Left hindlimb (tissue), 1 donor: Measurements from ENCODE around the gene SYTL5.

Experiments
- DNase-seq: peaks from one replicate; pipeline ENCODE4 v3.0.0-alpha.2; 2018

Gene SYTL5

GRCh38 chrX:38036466-38036865 is 30.1 kb downstream of the SYTL5 start:
- DNase-seq: no peak

GRCh38 chrX:38038501-38038900 is 32.1 kb downstream of the SYTL5 start:
- DNase-seq: no peak

DNA sequence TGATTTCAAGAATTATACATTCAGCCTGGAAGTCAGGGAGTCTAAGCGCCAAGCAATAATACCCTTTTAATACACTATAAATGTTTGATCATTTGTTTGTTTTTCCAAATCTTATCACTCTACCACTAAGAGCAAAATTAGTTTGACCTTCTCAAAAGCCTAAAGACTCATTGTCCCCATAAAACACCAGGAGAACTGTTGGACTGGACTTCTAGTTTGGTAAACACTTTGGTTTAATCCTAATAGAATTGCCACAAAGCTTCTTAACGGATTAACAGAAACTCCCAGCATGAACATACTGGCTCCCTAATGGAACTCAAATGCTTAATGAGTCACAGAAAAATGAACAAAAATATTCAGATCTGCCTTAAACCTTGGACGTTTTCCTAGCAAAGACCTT is 34.9 kb downstream of the SYTL5 start:
- no peak for DNase-seq

DNA sequence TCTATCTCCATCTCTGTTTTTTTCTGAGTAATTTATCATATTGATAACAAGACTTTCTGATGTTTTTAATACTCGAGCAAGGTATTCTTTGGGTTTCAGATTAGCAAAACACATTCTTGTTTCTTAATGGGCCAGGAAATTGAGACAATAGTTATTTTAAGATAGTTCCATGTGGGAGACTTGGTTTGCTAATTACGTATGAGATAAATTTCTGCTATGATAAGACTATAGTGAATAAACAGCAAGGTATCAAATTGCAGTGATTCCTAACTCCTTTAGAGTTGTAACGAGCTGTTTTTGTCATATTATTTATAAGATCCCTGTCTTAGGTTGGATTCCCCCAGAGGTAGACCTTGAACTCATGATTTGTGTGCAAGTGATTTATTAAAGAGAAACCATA is 38.3 kb downstream of the SYTL5 start:
- no peak for DNase-seq

GRCh38 chrX:38045538-38046096 is 39.3 kb downstream of the SYTL5 start:
- no peak for DNase-seq

GRCh38 chrX:38048886-38049285 is 42.5 kb downstream of the SYTL5 start:
- DNase-seq: no peak

GRCh38 chrX:38050806-38051205 is 44.5 kb downstream of the SYTL5 start:
- no peak for DNase-seq

- DNase-seq: no peak
These were observed 45.7 kb downstream of the SYTL5 start for GRCh38 chrX:38052096-38052495.

DNA sequence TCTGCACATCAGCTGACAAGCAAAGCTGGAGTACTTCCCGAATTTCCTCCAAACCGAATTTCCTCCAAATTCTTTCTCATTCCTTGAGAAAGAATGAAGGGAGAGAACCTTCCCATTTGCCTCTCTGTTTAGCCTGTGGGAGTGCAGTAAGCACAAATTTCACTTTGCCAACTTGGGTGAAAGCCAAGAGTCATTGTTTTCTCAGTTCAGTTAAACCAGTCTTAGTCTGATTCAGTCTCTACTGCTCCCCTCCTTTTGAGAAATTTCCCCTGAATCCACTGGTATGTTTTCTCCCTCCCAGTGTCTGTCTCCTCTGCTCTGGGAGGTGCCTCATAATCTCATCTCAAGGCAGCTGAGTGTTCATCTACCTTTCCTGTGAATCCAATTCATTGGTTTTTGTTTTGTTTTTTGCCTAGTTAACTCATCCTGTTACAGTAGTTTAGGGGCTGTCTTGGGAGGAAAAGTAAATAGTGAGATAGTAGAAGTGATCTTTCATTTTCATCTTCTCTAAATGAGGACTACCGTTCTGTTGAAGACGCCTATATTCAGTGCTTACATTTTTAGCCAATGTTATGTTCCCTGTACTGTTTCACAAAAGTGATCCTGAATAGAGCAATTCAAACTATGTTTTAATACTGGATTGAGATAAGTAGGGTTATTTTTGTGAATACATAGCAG is 49.0 kb downstream of the SYTL5 start:
- no peak for DNase-seq

DNA sequence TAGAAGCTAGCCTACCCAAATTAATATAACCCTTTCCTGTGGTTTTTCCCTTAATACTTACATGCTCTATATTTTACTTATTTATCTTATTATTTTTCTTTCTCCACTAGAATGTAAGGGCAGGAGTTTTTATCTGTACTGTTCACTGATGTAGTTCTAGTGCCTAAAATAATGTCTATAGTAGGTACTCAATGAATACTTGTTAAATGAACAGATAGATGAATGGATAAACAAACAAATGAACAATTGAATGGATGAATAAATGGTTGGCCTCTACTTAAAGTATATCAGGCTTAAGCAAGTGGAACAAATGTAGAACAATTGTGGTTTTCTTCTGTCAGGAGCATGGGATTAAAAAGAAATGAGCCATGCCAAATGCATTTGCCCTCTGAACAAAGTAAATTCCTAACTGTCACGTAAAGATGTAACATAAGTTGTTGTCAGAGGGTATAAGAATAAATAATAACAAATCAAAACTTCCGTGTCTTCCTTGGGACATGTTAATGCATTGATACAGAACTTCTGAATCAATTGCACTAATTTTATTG is 54.1 kb downstream of the SYTL5 start:
- DNase-seq: no peak

- DNase-seq: no peak
These were observed 55.0 kb downstream of the SYTL5 start for GRCh38 chrX:38061335-38061734.

DNA sequence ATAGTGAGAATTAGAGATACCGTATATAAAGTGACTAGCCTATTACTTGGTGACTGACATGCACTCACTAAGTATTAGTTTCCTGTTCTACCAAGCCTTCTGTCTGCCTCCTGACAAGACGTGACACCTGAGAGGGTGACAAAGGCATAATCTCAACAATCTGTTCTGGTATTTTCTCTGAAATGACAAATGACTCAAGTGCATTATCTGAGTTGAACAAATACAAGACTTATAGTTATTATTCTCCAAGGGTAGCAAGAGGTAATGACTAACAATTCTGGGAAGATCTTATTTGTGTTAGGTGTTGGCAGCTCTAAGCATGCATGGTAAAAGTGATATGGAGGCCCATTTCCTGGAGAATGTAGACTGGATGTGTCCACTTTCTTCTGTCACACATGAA is 60.6 kb downstream of the SYTL5 start:
- DNase-seq: no peak

DNA sequence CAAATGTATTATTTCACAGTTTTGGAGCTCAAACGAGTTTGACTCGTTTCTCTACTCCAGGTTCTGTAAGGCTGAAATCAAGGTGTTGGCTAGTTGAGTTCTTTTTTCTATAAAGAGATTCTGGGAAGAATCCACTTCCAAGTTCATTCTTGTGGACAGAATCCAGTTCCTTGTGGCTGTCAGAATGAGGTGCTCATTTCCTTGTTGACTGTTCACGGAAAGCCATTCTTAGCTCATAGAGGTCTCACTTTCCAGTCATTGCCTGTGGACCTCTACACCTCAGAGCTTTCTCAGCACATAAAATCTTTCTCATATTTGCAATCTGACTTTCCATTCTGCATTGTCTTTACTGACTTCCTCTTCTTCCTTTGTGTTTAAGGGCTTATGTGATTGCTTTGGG is 62.9 kb downstream of the SYTL5 start:
- no peak for DNase-seq

DNA sequence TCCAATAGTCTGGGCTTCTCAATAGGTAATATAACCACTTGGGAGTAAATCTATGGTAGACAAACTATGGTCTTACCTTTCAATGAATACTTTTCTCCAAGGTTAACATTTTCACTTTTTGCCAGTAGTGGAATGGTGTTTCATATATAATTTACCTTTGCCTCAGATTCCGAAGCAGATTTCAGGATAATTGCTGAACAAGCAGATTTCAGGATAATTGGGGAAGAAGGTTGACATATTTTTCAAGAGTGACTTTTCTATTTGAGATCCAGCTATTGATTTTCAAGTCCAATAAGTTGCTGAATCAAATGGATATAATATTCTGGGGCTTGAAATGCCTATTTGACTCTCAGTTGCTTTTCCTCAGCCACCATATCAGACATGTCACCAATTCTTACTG is 63.6 kb downstream of the SYTL5 start:
- DNase-seq: no peak

DNA sequence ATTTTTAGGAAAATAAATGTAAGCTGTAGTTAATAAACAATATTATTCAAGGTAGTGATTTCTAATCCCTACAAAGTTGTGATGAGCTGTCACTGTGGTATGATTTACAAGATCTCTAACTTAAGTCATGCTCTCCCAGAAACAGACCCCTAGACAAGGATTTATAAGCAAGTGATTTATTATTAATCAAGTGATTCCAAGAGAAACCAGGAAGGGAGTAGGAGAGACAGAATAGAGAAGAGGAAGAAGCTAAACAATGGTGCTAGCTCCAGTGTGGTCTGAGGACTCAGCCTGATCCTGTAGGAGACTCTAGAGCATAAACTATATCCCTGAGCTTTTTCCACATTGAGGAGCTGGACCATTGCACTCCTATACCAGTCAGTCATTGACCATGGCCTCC is 73.1 kb downstream of the SYTL5 start:
- no peak for DNase-seq

DNA sequence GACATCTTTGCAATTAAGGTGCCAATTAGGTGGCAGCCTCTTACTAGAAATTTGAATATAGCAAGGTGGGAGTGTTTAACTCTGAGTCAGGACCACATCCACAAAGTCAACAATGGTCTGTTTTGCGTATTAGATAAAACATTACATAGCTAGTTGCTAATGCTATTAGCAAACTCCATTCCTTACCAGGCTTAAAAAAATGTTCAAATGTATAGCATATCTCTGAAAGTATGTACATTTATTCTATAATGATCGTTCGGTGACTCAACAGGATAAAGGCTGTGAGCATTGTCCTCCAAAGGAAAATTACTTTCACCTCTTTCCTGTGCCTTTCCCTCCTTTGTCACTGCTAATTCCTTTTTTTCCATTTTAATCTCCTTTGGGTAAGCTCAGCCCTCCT is 74.5 kb downstream of the SYTL5 start:
- DNase-seq: no peak

GRCh38 chrX:38081909-38082308 is 75.6 kb downstream of the SYTL5 start:
- DNase-seq: no peak

DNA sequence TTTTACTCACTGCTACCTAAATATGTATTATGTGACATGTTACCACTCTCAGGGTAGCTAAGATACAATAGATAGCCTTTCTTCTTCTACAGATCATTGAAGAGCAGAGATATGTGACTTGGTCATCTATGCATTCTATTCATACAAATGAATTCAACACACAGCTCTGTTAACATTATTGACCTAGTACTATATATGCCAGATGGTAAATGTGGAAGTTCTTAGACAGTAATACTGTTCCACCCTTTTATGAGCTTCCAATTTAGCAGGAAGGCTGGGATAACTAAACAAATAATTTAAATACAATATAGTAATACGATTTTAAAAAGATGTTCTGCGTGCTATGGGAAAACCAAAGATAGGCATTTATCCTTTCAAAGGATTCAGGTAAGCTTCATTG is 76.0 kb downstream of the SYTL5 start:
- no peak for DNase-seq

- DNase-seq: no peak
These were observed 79.5 kb downstream of the SYTL5 start for GRCh38 chrX:38085813-38086212.

GRCh38 chrX:38086451-38087215 is 80.3 kb downstream of the SYTL5 start:
- no peak for DNase-seq

DNA sequence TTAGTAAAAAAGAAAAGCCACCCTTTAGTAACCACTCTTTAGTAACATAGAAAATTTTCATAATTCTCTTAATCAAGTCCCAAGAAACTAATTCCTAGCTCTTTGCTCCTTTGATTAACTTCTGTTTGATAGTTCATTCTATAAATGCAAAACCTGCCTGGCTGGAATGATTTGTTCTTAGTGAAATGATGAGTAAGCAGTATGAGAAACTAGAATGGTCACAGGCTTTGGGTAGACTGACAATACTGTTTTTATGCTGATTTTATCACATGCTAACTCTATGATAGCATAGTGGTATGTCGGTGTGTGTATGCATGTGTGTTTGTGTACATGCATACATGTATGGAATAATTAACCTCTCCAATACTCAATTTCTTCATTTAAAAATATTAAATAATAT is 81.2 kb downstream of the SYTL5 start:
- no peak for DNase-seq

DNA sequence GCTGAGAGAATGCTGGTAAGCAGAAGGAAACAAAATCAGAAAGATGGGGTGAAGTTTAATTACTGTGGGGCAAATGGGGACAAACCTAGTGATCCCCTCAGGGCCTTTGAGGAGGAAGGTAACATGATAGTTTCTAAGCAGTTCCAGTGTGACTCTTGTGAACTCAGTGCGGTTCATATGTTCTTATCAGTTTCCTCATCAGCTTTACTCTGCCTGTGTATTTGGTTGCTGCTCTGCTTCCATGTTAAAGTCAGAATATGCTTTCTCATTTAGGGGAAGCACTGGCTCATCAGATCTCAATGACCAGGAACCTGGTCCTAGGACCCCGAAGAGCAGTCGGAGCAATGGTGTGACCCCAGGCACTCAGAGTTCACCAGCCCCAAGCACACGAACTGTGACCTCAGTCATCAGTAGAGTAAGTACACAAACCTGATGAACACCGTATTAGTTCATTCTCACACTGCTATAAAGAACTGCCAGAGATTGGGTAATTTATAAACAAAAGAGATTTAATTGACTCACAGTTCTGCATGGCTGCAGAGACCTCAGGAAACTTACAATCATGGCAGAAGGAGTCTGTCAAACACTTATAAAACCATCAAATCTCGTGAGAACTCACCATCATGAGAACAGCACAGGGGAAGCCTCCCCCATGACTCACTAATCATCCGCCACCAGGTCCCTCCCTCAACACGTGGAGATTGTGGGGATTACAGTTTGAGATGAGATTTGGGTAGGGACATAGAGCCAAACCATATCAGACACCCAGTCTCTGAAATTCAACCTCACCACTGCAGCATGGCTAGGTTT is 83.0 kb downstream of the SYTL5 start:
- no peak for DNase-seq

GRCh38 chrX:38095971-38096529 is 89.7 kb downstream of the SYTL5 start:
- no peak for DNase-seq
